ENCODE measurements around the gene TMEM186.
"Not testable (repeated sequence)": the region's sequence is repeated elsewhere in the genome, so short reads cannot be mapped to it uniquely, and the experiment has no call there.

TMEM186 gene

GRCh38 chr16:8797364-8798173, at the start of gene TMEM186, which contains the start of gene PMM2:
TSS of gene TMEM186 (minus strand) at chr16:8797639. CDS start at chr16:8797614, 25 bp downstream.
TSS of gene PMM2 (plus strand) at chr16:8797839. CDS start at chr16:8797883, 44 bp downstream.
- DNase-seq: peak; percentile 96

- no peak for DNase-seq
Measured at GRCh38 chr16:8847145-8847544, 49.7 kb upstream of the TMEM186 start.

GRCh38 chr16:8846401-8846932, 49.0 kb upstream of the TMEM186 start:
- DNase-seq: no peak

- DNase-seq: no peak
Measured at GRCh38 chr16:8845699-8846298, 48.4 kb upstream of the TMEM186 start.

GRCh38 chr16:8843296-8843695, 45.9 kb upstream of the TMEM186 start:
- DNase-seq: not testable (repeated sequence)

- not testable (repeated sequence) for DNase-seq
Measured at GRCh38 chr16:8842016-8842415, 44.6 kb upstream of the TMEM186 start.

- DNase-seq: not testable (repeated sequence)
Measured at GRCh38 chr16:8837594-8837993, 40.2 kb upstream of the TMEM186 start.

GRCh38 chr16:8836797-8837196, 39.4 kb upstream of the TMEM186 start:
- DNase-seq: not testable (repeated sequence)

GRCh38 chr16:8832717-8833105, 35.3 kb upstream of the TMEM186 start:
- DNase-seq: no peak

GRCh38 chr16:8831871-8832716, 34.7 kb upstream of the TMEM186 start:
- no peak for DNase-seq

- no peak for DNase-seq
Measured at GRCh38 chr16:8831450-8831849, 34.0 kb upstream of the TMEM186 start.

- no peak for DNase-seq
Measured at GRCh38 chr16:8828541-8829165, 31.2 kb upstream of the TMEM186 start.

- no peak for DNase-seq
Measured at GRCh38 chr16:8826278-8826879, 28.9 kb upstream of the TMEM186 start.

- no peak for DNase-seq
Measured at GRCh38 chr16:8822403-8822802, 25.0 kb upstream of the TMEM186 start.

GRCh38 chr16:8819411-8820034, 22.1 kb upstream of the TMEM186 start:
- no peak for DNase-seq

- no peak for DNase-seq
Measured at GRCh38 chr16:8818504-8819270, 21.2 kb upstream of the TMEM186 start.

GRCh38 chr16:8816967-8817655, 19.7 kb upstream of the TMEM186 start:
- no peak for DNase-seq

- peak; percentile 50 for DNase-seq
Measured at GRCh38 chr16:8814095-8814806, 16.8 kb upstream of the TMEM186 start.

- no peak for DNase-seq
Measured at GRCh38 chr16:8812162-8812843, 14.9 kb upstream of the TMEM186 start.
